Small intestine (tissue), 7 donors: ENCODE measurements around the gene MRPL43. TPM values are rescaled to one million over a fixed set of nuclear protein-coding genes. Genes with fewer than 3 reads are reported as not detected.

Experiments used
- DNase-seq, 2 donors: peaks; one replicate each; pipeline versions ENCODE4 v3.0.0 to v3.0.0-alpha.2; 2013
- FAIRE-seq: peaks from 2 replicates; lab custom pipeline; 2012; peaks lifted over from hg19 to GRCh38; lab: Jason Lieb, UNC
- H3K27ac ChIP-seq, 3 donors: one replicate each; pipeline ENCODE4 v1.5.1; 2013; ENCODE audit warnings: low read length in 2 of 3, mild to moderate bottlenecking in 2 of 3, control low read depth in 1 of 3, inconsistent platforms in 1 of 3, low read depth in 1 of 3, moderate library complexity in 1 of 3
- H3K27me3 ChIP-seq, 3 donors: one replicate each; pipeline ENCODE4 v1.6.1; 2013; ENCODE audit warnings: low read length in 3 of 3, inconsistent platforms in 1 of 3; ENCODE audit not compliant: control insufficient read depth in 3 of 3, insufficient read depth in 3 of 3
- H3K36me3 ChIP-seq, 3 donors: one replicate each; pipeline ENCODE4 v1.6.1; 2013; ENCODE audit warnings: low read length in 3 of 3, inconsistent platforms in 1 of 3, low read depth in 1 of 3, mild to moderate bottlenecking in 1 of 3, moderate library complexity in 1 of 3; ENCODE audit not compliant: control insufficient read depth in 3 of 3, insufficient read depth in 2 of 3
- H3K4me1 ChIP-seq, 3 donors: one replicate each; pipeline ENCODE4 v1.6.1; 2013; ENCODE audit warnings: low read length in 2 of 3, inconsistent platforms in 1 of 3, low read depth in 1 of 3, mild to moderate bottlenecking in 1 of 3, moderate library complexity in 1 of 3; ENCODE audit not compliant: control insufficient read depth in 3 of 3, insufficient read depth in 2 of 3
- H3K4me3 ChIP-seq, 3 donors: one replicate each; pipeline ENCODE4 v1.5.1; 2013; ENCODE audit warnings: low read length in 3 of 3, control low read depth in 1 of 3, inconsistent platforms in 1 of 3, low read depth in 1 of 3, mild to moderate bottlenecking in 1 of 3, moderate library complexity in 1 of 3
- H3K9me3 ChIP-seq, 2 donors: one replicate each; pipeline ENCODE4 v1.6.1; 2013; ENCODE audit warnings: low read depth in 1 of 2, low read length in 1 of 2; ENCODE audit not compliant: control insufficient read depth in 2 of 2, insufficient read depth in 1 of 2
- WGBS, 3 donors: extraction: QIAGEN DNeasy Blood & Tissue Kit; methylation state at CpG; one replicate each; pipeline ENCODE4 v1.1.7; 2013; 5-methylcytosine and 5-hydroxymethylcytosine counted together
- polyA plus RNA-seq, 4 donors: library from polyadenylated mRNA; stranded (reverse) in 3 of 4; unstranded in 1 of 4; fragments of 200-250 nt in 3 of 4; fragments of 120-200 nt in 1 of 4; gene quantifications; one replicate each; pipeline versions ENCODE4 v1.2.1 to v1.2.3, GENCODE V29; 2013
- donor health status: healthy with polysubstance abuse.
- donor health status: control.
- donor health status: control.
- donor health status: Bipolar disorder and iron deficiency.
- donor health status: healthy.

Gene MRPL43
- polyA plus RNA-seq, 4 donors = 90.1 to 122 (median 107) TPM

GRCh38 chr10:101027106-101027720 is 39.9 kb upstream of the MRPL43 start:
- 72 to 87% (median 80%) methylated on average over 10 of the region's 10 CpGs for WGBS, 3 donors
- Histone ChIP-seq H3K27ac (peak overlapping the region in 1 of 3 donors; percentile 60), H3K9me3 (no peaks in the 10 kb centered on the region), H3K36me3 (peaks cover 0 to 45% (median 0%) of the 10 kb centered on the region in 3 donors), H3K4me1 (peaks cover 0 to 29% (median 0%) of the 10 kb centered on the region in 3 donors), H3K27me3 (no peaks in the 10 kb centered on the region), H3K4me3 (no peak overlapping the region)
- no peak for FAIRE-seq
- DNase-seq = no peak

- Histone ChIP-seq H3K9me3 (no peaks in the 10 kb centered on the region), H3K27me3 (no peaks in the 10 kb centered on the region), H3K36me3 (peaks cover 0 to 63% (median 0%) of the 10 kb centered on the region in 3 donors), H3K4me1 (peaks cover 0 to 20% (median 0%) of the 10 kb centered on the region in 3 donors), H3K27ac (no peak overlapping the region), H3K4me3 (no peak overlapping the region)
- no peak for DNase-seq
- WGBS, 3 donors = 91 to 94% (median 92%) methylated on average over 15 of the region's 15 CpGs
- no peak for FAIRE-seq
These were observed 35.8 kb upstream of the MRPL43 start for GRCh38 chr10:101022967-101023705.

- H3K4me3 ChIP-seq = no peak overlapping the region
- H3K9me3 ChIP-seq = no peaks in the 10 kb centered on the region
- WGBS, 3 donors = 82 to 88% (median 88%) methylated on average over 11 of the region's 11 CpGs
- no peak overlapping the region for H3K27ac ChIP-seq
- peaks cover 0 to 68% (median 0%) of the 10 kb centered on the region in 3 donors for H3K36me3 ChIP-seq
- no peak for DNase-seq
- H3K4me1 ChIP-seq = peaks cover 0 to 12% (median 0%) of the 10 kb centered on the region in 3 donors
- no peak for FAIRE-seq
- H3K27me3 ChIP-seq = peaks cover 0 to 2% (median 0%) of the 10 kb centered on the region in 3 donors
These were observed 34.5 kb upstream of the MRPL43 start for GRCh38 chr10:101021692-101022251.

- H3K4me1 ChIP-seq = peaks cover 0 to 12% (median 0%) of the 10 kb centered on the region in 3 donors
- no peak overlapping the region for H3K27ac ChIP-seq
- DNase-seq = no peak
- WGBS, 3 donors = 91 to 93% (median 91%) methylated on average over 4 of the region's 4 CpGs
- H3K36me3 ChIP-seq = peaks cover 0 to 73% (median 0%) of the 10 kb centered on the region in 3 donors
- H3K27me3 ChIP-seq = peaks cover 0 to 4% (median 0%) of the 10 kb centered on the region in 3 donors
- no peak overlapping the region for H3K4me3 ChIP-seq
- no peaks in the 10 kb centered on the region for H3K9me3 ChIP-seq
- FAIRE-seq = no peak
These were observed 33.9 kb upstream of the MRPL43 start for GRCh38 chr10:101021239-101021638.

GRCh38 chr10:101020427-101021075 is 33.3 kb upstream of the MRPL43 start:
- DNase-seq (no peak), FAIRE-seq (no peak)
- Histone ChIP-seq H3K4me1 (peaks cover 0 to 12% (median 0%) of the 10 kb centered on the region in 3 donors), H3K4me3 (no peak overlapping the region), H3K27ac (no peak overlapping the region), H3K36me3 (peaks cover 0 to 77% (median 0%) of the 10 kb centered on the region in 3 donors), H3K27me3 (peaks cover 0 to 4% (median 0%) of the 10 kb centered on the region in 3 donors), H3K9me3 (no peaks in the 10 kb centered on the region)
- WGBS, 3 donors = 84 to 89% (median 87%) methylated on average over 10 of the region's 10 CpGs

- no peak for FAIRE-seq
- Histone ChIP-seq H3K4me3 (no peak overlapping the region), H3K27me3 (peaks cover 0 to 4% (median 0%) of the 10 kb centered on the region in 3 donors), H3K36me3 (peaks cover 0 to 84% (median 0%) of the 10 kb centered on the region in 3 donors), H3K4me1 (peaks cover 0 to 19% (median 0%) of the 10 kb centered on the region in 3 donors), H3K27ac (no peak overlapping the region), H3K9me3 (no peaks in the 10 kb centered on the region)
- DNase-seq = no peak
- WGBS, 3 donors = 27 to 46% (median 41%) methylated on average over 2 of the region's 2 CpGs
These were observed 32.1 kb upstream of the MRPL43 start for GRCh38 chr10:101019440-101019703.

- FAIRE-seq = no peak
These were observed 31.5 kb upstream of the MRPL43 start for GRCh38 chr10:101018600-101019439.

More at GRCh38 chr10:101018600-101019439, 31.5 kb upstream of the MRPL43 start:
- Histone ChIP-seq H3K27ac (no peak overlapping the region), H3K4me3 (no peak overlapping the region), H3K9me3 (no peaks in the 10 kb centered on the region), H3K27me3 (peaks cover 0 to 4% (median 0%) of the 10 kb centered on the region in 3 donors), H3K4me1 (peaks cover 0 to 21% (median 0%) of the 10 kb centered on the region in 3 donors), H3K36me3 (peaks cover 0 to 78% (median 0%) of the 10 kb centered on the region in 3 donors)
- peak; percentile 83 to 93 for DNase-seq
- whole genome bisulfite sequencing, 3 donors = 17 to 22% (median 18%) methylated on average over 36 to 45 of the region's 45 CpGs
